ENCODE data around the gene TBC1D17.

The TBC1D17 gene

DNA sequence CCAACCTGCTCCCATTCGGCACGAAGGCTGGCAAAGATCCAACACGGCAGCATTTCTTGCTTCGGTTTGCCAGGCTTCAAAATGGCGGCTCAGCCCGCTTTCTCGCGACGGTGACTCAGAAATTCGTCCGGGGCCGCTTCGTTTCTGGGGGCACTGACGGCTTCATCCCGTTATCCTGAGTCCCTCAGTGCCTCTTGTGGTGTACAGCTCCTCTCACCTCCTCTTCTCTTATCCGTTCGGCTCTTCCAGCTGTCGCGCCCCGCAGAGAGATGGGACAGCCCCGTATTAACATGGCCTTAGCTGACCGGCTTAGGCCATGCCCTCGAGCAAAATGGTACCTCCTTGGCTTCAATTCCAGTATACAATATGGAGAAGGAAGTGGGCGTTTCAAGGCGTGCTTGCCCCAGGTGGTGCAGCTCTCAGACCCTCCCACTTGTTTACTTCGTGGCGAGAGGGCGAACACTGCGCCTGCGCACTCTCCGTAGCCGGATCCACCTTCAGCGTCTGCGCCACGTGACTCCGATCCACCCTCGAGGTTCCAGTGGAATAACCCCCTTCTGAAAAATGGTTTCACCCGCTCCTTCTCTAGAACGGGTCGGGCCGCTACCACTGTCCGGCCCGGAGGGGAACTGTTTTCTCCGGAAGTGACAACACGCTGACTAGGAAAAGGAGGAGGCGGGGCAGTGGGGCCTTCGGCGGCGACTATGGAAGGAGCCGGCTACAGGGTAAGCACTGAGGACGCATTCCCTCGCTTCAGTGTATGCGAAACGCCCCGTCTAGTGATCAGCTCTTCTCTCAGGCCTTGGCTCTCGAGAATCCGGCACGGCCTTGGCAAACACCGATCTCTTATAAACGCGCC, at the start of gene TBC1D17, which contains the start of gene AKT1S1:
TSS of gene TBC1D17 (plus strand) at position 683 of the 859 bp plus-strand sequence. CDS start at position 705, 22 bp downstream.
TSS of gene AKT1S1 (minus strand) at position 336 of the 859 bp plus-strand sequence. CDS start 4,060 bp downstream, outside the sequence.
- peak; percentile 95 for DNase-seq (ENCODE audit: low read depth)

DNA sequence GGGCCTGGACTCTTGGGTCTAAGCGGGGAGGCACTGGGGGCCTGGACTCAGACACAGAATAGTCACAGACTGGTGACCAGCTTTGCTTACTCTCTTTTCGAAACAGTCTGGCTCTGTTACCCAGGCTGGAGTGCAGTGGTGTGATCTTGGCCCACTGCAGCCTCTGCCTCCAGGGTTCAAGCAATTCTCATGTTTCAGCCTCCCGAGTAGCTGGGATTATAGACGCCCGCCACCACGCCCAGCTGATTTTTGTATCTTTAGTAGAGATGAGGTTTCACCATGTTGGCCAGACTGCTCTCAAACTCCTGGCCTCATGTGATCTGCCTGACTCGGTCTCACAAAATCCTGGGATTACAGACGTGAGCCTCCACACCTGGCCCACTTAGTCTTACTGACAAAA, 48.3 kb upstream of the TBC1D17 start:
- no peak for DNase-seq (ENCODE audit: low read depth)

DNA sequence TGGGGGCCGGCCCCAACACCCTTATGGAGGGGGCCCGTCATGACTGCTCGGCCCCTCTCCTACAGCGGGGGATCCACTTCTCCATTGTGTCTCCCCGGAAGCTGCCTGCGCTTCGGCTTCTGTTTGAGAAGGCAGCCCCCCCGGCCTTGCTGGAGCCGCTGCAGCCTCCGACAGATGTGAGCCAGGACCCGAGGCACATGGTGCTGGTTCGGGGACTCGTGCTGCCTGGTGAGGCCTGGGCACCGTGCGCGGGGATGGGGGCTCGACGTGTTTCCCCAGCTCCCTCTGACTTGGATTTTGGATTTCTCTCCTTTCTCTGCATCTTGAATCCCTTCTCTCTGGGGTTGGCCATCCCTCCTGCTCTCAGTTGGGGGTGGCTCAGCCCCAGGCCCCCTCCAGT, 47.8 kb upstream of the TBC1D17 start:
- DNase-seq (ENCODE audit: low read depth), result no peak

DNA sequence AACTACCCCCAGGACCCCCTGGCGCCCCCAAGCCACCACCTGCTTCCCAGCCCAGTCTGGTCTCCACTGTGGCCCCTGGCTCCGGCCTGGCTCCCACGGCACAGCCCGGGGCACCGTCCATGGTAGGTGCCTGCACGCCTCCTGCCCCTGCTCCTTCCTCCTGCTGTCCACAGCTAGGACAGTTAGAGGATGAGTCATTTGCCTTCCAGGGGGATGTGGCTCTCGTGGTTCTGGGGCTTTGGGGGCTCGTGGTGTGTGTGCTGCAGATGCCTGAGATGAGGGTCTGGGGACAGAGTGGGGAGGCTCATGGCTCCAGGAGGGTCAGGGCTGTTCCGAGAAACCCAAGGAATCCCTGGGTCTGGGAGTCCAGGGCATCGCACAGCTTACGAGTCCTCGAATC, 46.7 kb upstream of the TBC1D17 start:
- no peak for DNase-seq (ENCODE audit: low read depth)

DNA sequence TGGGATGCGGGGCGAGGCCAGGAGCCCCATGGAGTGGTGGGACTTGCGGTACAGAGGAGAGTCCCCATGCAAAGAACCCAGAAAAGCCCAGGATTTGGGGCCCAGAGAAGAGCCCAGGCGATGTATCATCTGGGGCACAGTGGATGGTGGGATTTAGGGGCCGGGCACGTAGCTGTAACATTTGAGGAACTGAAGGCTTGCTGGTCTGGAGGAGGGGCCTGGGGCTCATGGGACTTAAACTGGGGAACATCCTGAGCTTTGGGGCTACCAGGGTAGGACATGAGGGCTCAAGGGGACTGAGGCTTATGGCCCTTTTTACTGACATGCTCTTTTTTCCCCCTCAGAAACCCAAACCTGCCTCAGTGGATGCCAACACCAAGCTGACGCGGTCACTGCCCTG, 45.9 kb upstream of the TBC1D17 start:
- no peak for DNase-seq (ENCODE audit: low read depth)

DNA sequence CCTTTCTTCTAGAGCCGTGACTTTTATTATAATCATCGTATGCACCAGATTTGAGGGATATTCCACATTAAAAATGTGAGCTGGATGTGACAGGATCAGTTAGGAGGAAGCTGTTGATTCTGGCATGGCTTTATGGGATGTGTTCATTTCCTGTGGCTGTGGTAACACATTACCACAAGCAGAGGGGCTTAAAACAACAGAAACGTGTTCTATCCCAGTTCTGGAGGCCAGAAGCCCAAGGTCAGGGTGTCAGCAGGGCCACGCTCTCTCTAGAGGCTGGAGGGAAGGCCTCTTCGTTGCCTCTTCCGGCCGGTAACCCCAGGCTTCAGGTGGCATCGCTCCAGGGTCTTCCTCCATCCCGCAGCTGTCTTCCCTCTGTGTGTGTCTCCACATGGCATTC, 44.9 kb upstream of the TBC1D17 start:
- no peak for DNase-seq (ENCODE audit: low read depth)

DNA sequence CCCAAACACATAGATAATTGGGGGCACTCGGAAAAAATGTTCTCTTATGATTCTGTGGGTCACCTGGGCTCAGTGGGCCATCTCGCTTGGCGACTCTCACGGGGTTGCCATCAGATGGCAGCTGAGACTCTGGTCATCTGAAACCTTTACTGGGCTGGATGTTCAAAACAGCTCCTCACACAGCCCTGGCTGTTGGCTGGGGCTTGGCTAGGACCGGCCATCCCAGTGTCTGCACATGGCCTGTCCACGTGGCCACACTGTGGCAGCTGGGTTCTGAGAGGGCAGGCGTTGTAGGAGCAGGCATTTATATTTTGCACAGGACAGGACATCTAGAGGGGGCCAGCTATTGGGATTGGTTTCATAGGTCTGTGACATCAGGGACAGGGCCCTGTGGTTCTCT, 43.9 kb upstream of the TBC1D17 start:
- no peak for DNase-seq (ENCODE audit: low read depth)

DNA sequence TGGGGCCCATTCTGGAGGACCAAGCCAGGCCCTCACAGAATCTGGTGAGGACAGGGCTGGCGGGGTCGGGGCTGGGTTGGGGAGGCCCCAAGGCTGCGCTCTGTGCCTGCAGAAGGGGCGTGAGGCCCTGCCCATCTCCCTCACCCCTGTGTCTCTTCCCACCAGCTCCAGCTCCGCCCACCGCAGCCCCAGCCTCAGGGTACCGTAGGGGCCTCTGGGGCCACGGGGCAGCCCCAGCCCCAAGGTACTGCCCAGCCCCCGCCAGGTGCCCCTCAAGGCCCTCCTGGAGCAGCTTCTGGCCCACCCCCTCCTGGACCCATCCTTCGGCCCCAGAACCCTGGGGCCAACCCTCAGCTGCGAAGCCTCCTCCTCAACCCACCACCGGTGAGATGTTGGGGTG, 41.9 kb upstream of the TBC1D17 start:
- no peak for DNase-seq (ENCODE audit: low read depth)

DNA sequence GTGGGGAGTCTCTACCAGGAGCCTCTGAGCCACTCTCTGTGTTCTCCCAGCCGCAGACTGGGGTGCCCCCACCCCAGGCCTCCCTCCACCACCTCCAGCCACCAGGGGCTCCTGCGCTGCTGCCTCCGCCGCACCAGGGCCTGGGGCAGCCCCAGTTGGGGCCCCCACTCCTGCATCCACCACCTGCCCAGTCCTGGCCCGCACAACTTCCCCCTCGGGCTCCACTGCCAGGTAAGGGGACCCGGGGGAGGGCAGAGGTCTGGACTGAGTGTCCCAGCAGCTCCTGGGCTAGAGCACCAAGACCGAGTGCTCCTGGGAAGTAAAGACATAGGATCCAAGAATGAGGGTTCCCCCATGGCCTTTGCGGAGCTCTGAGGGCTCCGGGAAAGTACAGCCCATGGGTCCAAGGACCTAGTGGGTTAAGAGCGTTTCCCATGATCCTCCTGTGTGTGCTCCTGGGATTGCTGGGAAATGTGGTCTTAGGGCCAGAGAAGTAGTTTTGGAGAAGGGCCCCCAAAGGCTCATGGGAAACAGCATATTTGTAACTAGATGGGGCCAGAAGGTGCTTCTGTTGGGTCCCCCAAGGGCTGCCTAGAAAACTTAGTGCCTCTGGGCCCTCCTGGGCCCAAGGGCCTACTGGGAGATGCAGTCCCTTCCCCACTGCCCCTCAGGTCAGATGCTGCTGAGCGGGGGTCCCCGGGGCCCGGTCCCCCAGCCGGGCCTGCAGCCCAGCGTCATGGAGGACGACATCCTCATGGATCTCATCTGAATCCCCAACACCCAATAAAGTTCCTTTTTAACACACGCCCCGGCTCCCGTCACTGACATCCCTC, 41.1 kb upstream of the TBC1D17 start:
- DNase-seq (ENCODE audit: low read depth), result no peak

DNA sequence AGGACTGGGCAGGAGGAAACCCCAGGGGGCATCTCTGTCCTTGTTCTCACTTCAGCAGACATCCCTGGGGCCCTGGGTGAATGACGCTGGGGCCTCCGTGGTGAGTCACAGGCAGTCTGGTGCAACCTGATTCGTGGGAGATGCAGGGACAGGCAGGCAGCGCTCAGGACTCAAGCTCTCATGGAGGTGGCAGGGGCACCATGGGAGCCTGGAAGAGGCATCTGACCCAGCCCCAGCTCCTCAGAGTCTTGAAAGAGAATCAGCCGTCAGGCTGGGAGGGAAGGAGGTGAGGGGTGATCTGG, 40.5 kb upstream of the TBC1D17 start:
- no peak for DNase-seq (ENCODE audit: low read depth)

DNA sequence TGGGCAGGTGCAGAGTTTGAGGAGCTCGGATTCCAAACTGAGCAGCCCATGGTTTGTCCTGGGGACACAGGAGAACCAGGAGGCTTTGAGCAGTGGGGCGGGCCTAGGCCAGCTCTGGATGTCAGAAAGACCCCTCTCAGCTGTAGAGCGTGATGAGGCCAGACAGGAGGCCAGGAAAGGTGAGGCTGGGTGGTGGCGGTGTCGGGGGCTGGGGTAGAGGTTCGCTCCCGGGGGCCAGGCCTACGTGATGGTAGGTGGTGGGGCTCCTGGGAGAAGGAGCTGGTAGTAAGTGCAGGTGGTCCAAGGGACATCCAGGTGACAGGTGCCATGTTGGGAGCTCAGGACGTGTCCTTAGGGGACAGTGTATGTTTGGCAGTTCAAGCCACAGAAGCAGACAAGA, 40.1 kb upstream of the TBC1D17 start:
- no peak for DNase-seq (ENCODE audit: low read depth)

DNA sequence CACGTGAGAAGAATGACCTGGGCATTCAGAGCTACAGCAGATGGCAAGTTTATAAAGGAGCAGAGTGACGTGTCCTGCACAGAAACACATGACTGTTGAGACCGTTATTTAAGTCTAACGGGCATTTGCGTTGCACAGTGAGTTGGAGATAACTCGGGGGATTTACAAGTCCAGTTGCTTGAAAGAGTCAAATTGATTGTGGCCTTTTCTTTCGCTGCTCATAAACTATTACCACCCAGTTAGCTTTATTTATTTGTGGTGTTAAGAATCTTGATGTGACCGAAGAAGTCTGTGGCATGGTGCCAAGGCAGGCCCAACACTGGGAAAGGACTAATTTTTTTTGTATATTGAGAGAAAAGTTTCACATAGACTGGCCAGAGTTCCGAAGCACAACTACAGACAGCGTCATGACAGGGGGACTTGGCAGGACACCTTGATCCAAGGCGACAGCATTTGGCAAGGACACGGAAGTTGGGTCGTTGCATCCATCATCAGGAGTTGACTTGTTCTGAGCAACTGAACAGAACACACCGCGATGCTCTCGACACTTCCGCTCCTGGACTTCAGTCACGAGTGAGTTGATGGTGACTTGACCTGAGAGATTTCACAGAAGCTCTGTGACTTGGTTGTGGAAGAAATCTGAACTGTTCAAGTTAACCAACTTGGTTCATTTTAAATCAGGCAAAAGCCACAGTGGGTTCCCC, 38.5 kb upstream of the TBC1D17 start:
- DNase-seq (ENCODE audit: low read depth), result no peak

DNA sequence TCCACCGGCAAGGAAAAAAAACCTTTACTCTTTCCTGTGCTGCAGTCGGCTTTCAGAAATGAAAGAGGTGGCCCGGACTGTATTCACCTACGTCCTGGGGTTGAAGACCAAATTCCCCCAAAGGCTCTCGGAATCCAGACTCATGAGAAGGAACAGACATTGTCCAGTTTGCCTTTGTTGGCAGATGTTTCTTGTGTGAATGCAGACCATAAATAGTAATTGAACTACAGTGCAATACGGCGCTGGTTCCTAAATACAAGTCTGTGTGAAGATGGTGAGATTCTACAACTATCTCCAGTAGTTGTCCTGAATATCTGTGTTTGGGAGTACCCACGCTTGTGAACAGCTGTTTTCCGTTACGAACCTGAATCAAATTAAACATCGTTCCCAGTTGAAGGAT, 37.8 kb upstream of the TBC1D17 start:
- DNase-seq (ENCODE audit: low read depth), result no peak

DNA sequence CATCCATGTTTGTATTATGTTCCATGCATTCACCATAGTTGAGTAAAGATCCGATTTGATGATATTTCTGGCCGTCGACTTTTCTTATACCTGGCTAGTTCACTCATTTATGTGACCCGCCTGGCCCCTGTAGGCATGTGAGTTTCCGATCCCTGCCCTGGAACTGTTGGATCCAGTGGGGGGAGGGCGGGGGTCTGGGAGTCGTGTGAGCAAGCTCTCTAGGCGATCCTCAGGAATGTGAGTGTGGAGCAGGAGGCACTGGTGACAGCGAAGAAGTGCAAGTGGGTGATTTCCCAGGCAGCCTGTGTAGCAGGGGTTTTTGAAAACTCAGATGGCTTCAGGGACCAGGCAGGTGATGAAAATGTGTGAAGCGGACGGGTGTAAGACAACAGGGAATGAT, 37.2 kb upstream of the TBC1D17 start:
- DNase-seq (ENCODE audit: low read depth), result no peak

DNA sequence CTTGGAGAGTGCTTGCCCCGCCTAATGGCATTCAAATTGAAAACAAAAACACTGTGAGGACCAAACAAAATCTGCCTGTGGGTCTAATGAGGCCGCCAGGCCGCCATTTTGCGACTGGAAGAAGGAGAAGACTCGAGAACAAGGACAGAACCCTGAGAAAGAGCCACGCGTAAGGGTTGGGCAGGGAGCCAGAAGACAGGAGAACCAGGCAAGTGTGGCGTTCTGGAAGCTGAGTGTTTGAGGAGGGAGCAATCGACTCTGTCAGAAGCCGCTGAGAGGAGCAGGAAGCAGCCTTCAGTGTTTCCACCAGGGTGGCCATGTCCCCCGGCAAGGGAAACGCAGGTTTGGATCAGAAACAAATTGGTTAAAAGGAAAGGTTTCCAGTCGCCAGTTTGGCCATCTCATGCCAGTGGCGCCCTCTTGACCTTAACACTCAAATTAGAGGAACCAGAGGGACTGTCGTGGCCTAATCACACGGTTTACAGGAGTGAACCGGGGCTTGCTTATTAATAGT, 36.7 kb upstream of the TBC1D17 start:
- DNase-seq (ENCODE audit: low read depth), result no peak

DNA sequence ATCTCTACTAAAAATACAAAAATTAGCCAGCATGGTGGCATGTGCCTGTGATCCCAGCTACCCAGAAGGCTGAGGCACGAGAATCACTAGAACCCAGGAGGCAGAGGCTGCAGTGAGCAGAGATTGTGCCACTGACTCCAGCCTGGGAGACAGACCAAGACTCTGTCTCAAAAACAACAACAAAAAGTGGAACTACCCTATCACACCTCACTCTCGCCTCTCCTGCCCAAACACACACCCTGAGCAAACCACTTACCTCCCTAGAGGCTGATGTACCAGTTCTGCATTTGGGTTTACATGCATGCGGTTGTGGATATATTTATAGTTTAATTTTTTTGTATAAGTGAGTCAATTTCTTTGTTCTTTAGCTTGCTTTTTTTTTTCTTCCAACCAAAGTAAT, 34.2 kb upstream of the TBC1D17 start:
- no peak for DNase-seq (ENCODE audit: low read depth)

DNA sequence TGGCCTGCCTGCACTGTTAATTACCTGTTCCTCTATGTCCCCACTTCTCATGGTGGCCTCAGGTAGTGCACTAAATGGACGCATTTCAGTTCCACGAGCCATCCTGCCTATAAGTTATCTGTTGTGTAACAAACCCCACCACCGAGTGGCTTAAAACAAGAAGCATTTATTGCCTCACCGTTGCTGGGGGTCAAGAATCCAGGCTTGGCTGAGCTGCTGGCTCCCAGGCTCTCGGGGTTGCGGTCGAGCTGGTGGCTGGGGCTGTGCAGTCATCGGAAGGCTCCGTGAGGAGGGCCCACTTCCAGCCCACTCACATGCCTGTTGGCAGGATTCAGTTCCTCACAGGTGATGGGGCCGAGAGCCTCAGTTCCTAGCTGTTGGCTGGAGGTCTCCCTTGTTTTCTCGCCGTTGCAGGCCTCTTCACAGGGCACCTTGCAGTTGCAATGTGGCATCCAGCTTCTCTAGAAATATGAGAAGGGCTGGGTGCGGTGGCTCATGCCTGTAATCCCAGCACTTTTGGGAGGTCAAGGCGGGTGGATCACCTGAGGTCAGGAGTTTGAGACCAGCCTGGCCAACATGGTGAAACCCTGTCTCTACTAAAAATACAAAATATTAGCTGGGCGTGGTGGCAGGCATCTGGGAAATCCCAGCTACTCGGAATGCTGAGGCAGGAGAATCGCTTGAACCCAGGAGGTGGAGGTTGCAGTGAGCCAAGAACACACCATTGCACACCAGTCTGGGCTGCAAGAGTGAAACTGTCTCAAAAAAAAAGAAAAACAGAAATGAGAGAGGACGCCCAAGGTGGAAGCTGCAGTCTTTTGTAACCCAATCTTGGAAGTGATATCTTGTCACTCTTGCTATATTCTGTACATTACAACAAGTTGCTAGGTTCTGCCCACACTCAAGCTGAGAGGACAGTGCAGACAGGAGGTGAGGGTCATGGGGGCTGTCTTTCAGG, 33.1 kb upstream of the TBC1D17 start:
- DNase-seq (ENCODE audit: low read depth), result no peak

DNA sequence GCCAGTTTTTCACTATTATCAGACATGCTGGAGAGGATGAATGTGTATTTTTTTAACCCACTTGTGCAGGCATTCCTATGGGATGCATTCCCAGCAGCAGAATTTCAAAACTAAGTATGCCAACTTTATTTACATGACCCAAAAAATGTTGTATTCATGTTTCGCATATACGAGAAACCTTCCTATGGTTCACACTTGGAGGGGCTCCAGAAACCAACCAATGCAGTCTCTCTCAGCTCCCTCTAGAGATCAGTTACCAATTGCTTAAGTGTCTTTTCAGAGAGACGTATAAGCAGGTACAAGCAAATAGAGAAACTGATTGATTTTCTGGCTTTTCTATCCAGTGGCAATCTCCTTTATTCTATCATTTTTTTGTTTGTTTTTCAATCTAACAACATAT, 32.1 kb upstream of the TBC1D17 start:
- DNase-seq (ENCODE audit: low read depth), result no peak

DNA sequence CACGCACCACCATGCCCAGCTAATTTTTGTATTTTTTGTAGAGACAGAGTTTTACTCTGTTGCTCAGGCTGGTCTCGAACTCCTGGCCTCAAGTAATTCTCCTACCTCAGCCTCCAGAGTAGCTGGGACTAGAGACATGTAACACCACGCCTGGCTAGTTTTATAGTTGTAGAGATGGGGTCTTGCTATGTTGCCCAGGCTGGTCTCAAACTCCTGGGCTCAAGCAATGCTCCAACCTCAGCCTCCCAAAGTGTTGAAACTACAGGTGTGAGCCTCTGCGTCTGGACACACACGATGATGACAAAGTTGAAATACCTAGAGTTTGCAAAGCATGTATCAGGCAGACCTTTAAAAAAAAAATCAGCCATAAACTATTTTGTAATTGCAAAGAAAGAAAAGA, 31.1 kb upstream of the TBC1D17 start:
- no peak for DNase-seq (ENCODE audit: low read depth)

DNA sequence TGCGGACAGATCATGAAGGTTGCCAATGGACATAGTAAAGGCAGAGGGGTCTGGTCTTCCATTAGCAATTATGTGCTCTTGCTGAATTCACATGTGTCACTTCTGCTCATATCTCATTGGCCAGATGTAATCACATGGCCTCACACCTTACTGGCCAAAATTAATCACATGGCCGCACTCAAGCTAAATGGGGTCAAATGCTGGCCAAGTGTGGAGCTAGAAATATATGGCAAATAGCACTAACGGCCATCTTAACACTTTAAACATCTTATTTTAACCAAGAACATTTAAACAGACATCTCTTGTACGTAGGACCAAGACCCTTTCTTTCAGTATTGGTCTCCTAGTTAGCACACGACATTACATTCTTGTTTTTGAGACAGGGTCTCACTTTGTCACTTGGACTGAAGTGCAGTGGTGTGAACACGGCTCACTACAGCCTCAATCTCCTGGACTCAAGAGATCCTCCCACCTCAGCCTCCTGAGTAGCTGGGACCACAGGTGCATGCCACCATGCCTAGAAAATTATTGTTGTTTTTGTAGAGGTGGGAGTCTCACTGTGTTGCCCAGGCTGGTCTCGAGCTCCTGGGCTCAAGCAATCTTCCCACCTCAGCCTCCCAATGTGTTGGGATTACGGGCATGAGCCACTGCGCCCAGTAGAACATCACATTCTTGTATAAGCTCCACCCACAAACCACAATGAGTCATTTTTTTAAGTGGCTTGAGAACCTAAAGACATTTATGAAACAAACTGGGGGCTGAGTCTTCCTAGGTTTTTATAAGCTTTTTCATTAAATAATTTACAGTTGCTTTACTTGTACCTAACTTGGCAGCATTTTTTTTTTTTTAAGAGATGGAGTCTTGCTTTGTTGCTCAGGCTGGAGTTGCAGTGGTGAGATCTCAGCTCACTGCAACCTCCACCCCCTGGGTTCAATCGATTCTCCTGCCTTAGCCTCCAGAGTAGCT, 29.5 kb upstream of the TBC1D17 start:
- DNase-seq (ENCODE audit: low read depth), result no peak

All from stimulated activated CD8-positive, alpha-beta memory T cell treated with anti-CD3 and anti-CD28 coated beads, Interleukin-4, amount 100 ng/mL, for 24 hours (primary cell).